CD4-positive, alpha-beta T cell treated with Interferon gamma for 1 hour (primary cell): ENCODE results near the gene CLN6.
"Not testable (repeated sequence)": the region's sequence is repeated elsewhere in the genome, so short reads cannot be mapped to it uniquely, and the experiment has no call there.

ENCODE experiments used
- DNase-seq: peaks from one replicate; pipeline ENCODE4 v3.0.0-alpha.2; 2020

CLN6 gene

GRCh38 chr15:68186671-68187397 is 42.7 kb downstream of the CLN6 start:
- no peak for DNase-seq

DNA sequence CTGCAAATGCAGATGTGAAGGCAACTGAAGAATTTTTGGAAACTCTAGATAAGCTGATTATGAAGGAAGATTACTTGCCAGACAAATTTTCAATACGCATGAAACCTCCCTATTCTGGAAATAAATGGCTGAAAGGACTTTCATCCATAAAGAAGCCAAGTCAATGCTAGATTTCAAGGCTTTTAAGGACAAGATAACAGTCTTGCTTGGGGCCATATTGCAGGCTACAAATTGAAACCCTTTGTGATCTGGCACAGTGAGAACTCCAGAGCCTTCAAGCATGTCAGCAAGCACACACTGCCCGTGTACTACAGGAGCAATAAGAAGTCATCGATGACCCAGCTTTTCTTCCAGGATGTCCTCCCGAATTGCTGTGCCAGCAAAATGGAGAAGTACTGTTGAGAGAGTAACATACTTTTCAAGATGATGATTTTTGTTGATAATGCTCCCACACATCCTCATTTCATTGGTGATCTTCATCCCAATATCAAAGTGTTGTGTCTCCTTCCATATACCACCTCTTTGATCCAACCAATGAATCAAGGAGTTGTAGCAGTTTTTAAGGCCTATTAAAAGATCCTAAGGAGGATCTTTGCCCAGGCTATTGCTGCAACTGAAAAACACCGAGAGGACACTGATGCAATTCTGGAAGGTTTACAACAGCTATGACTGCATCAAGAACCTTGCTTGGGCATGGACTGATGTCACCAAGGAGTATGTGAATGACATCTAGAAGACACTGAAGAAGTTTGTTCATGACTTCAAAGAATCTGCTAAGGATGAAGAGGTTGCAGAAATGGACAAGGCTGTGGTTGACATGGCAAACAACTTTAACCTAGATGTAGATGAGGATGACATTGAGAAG is 44.7 kb downstream of the CLN6 start:
- no peak for DNase-seq

DNA sequence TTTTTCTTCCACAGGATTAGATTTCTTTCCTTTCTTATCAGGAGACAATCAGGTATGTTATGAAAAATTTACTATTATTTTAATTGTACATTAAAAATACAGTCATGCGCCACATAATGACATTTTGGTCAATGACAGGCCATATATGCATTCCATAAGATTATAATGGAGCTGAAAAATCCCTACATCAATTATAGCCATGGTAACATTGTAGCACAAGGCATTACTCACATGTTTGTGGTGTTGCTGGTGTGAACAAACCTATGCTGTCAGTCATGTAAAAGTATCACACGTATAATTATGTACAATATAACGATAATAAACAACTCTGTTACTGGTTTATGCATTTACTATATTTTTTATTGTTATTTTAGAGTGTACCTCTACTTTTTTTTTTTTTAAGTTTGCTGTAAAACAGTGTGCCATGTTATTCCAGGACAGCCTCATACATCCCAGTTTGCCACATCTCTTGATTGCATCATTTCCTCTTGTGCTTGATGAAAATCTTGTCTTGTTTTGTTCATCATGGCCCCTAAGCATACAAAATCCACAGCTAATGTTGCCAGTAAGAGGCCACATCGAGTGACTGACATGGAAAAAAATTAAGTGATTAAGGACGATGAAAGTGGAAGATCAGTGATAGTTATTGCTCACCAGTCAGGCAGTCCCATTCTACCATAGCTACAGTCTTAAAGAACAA is 45.8 kb downstream of the CLN6 start:
- no peak for DNase-seq

DNA sequence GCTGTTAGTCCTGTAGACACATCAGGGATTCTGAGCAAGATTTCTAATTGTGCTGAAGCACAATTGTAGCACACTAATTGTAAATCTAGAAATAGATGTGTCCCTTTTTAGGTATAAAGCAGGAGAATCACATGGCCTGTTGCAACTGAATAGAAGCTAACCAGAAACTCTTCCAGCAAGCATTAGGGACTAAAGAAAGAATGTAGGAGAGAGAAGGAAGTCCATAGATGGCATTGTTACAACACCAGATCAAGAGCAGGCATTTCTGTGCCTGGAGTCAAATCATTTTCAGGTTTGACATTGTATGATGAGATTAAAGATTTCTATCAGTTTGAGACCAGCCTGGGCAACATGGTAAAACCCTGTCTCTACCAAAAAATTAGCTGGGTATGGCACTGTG is 51.8 kb downstream of the CLN6 start:
- DNase-seq = no peak

GRCh38 chr15:68176601-68177000 is 52.9 kb downstream of the CLN6 start:
- no peak for DNase-seq

DNA sequence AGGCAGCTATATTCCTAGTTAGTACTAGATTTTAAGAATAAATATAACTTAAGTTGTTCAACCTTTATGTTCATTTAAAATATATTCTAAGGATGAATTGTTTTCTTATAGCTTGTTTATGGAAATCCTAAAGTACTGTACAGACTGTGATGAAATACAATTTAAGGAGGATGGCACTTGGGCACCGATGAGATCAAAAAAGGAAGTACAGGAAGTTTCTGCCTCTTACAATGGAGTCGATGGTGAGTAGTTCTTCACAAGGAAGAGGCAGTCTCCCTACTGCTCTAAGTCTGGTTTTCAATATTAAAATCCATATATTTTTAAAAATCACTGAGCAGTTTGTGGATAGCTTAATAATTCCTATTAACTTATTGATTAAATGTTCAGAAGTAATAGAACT is 54.0 kb downstream of the CLN6 start:
- no peak for DNase-seq

- no peak for DNase-seq
Measured at GRCh38 chr15:68173119-68173518, 56.4 kb downstream of the CLN6 start.

- DNase-seq = not testable (repeated sequence)
Measured at GRCh38 chr15:68172037-68172436, 57.5 kb downstream of the CLN6 start.

- no peak for DNase-seq
Measured at GRCh38 chr15:68166847-68167246, 62.7 kb downstream of the CLN6 start.

DNA sequence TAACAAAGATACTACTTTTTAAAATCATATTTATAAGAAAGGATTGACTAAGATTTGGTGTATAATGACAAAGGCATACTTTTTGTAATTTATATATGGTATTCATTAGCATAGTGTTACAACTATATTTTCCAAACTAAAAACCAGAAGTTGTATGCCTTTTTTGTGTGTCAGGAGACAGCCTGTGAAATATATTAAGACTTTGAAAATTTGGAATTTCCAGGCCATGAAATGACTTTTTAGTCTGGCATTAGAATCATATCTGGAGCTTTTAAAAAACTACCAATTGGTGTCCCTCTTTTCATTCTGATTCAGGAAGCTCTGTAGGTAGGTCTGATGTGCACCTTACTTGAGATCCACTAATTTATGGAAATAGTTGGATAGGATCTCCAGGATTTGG is 66.3 kb downstream of the CLN6 start:
- no peak for DNase-seq

DNA sequence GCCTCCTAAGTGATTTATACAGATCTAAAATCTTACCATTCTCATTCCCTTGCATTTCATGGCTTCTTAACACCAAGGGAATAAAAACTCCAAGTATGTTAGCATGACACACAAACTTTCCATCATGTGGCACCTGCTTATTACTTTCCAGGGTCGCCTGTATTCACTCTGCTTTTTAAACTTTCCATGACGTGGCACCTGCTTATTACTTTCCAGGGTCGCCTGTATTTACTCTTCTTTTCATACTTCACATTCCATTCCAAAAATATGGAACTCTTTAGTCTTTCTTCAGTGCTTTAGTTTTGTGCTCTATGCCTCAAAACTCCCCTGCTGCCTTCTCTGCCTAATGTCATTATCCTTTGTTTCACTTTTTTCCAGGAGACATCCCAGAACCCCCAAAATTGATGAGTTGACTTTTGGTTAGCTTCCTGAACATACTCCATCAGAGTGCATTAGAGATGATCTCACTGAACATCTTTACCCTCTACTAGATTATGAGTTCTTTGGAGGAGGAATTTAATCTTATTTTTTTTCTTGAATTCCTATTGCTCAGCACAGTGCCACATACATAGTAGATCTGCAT is 71.4 kb downstream of the CLN6 start:
- no peak for DNase-seq

GRCh38 chr15:68157074-68157473 is 72.5 kb downstream of the CLN6 start:
- DNase-seq = no peak
